ENCODE data around the gene PPP1R14B.

PPP1R14B gene

DNA sequence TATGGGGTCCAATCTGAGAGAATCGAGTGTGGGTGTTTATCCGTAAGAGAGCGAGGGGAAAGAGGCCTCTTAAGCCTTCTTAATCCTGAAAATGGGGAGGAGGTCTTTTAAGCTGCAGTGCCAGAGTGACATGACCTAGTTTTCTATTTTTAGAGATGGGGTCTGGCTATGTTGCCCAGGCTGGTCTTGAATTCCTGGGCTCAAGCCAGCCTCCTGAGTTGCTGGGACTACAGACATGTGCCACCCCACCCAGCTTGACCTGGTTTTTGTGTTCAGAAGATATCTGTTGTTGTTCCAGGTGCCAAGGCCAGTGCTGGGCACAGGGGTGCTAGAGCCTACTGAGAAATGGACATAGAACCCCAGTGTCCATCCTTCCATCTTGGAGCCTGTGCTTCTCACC lies 36.3 kb upstream of the PPP1R14B start:
- TF ChIP-seq, protein P1, sequence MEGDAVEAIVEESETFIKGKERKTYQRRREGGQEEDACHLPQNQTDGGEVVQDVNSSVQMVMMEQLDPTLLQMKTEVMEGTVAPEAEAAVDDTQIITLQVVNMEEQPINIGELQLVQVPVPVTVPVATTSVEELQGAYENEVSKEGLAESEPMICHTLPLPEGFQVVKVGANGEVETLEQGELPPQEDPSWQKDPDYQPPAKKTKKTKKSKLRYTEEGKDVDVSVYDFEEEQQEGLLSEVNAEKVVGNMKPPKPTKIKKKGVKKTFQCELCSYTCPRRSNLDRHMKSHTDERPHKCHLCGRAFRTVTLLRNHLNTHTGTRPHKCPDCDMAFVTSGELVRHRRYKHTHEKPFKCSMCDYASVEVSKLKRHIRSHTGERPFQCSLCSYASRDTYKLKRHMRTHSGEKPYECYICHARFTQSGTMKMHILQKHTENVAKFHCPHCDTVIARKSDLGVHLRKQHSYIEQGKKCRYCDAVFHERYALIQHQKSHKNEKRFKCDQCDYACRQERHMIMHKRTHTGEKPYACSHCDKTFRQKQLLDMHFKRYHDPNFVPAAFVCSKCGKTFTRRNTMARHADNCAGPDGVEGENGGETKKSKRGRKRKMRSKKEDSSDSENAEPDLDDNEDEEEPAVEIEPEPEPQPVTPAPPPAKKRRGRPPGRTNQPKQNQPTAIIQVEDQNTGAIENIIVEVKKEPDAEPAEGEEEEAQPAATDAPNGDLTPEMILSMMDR (IDR thresholded peaks at IDR 0.05; ENCODE audit: control extremely low read depth, extremely low read depth, low read depth, missing control alignments) = no peak
- no peak for DNase-seq (ENCODE audit: extremely low spot score)
- ChIA-PET CTCF (interaction anchor here (0.7 to 14.3 kb wide), 3 partner anchors 11 to 33 kb away, joined by 3 to 186 read pairs (median 21); partner anchors contain the start of genes CATSPERZ and ESRRA), POLR2A (interaction anchor here (2.7 kb wide), 1 partner anchor 11 kb away, joined by 11 read pairs; no protein-coding TSS in a partner anchor)

- DNase-seq (ENCODE audit: extremely low spot score) = no peak
- CTCF ChIA-PET = interaction anchor here (5.2 to 14.3 kb wide), 2 partner anchors 10 to 21 kb away, joined by 21 to 186 read pairs; partner anchors contain the start of genes CATSPERZ and ESRRA
- TF ChIP-seq, protein P1 (IDR thresholded peaks at IDR 0.05; ENCODE audit: control extremely low read depth, extremely low read depth, low read depth, missing control alignments) = no peak
- POLR2A ChIA-PET = no interaction called here
These were observed 35.4 kb upstream of the PPP1R14B start for GRCh38 chr11:64281957-64282770.

GRCh38 chr11:64278576-64279190 lies 31.9 kb upstream of the PPP1R14B start:
- no peak for DNase-seq (ENCODE audit: extremely low spot score)
- TF ChIP-seq, protein P1 (IDR thresholded peaks at IDR 0.05; ENCODE audit: control extremely low read depth, extremely low read depth, low read depth, missing control alignments) = no peak
- CTCF ChIA-PET = interaction anchor here (2.0 to 15.3 kb wide), 2 partner anchors 24 to 29 kb away, joined by 7 to 164 read pairs; partner anchors contain the start of genes CATSPERZ and ESRRA
- POLR2A ChIA-PET = no interaction called here

DNA sequence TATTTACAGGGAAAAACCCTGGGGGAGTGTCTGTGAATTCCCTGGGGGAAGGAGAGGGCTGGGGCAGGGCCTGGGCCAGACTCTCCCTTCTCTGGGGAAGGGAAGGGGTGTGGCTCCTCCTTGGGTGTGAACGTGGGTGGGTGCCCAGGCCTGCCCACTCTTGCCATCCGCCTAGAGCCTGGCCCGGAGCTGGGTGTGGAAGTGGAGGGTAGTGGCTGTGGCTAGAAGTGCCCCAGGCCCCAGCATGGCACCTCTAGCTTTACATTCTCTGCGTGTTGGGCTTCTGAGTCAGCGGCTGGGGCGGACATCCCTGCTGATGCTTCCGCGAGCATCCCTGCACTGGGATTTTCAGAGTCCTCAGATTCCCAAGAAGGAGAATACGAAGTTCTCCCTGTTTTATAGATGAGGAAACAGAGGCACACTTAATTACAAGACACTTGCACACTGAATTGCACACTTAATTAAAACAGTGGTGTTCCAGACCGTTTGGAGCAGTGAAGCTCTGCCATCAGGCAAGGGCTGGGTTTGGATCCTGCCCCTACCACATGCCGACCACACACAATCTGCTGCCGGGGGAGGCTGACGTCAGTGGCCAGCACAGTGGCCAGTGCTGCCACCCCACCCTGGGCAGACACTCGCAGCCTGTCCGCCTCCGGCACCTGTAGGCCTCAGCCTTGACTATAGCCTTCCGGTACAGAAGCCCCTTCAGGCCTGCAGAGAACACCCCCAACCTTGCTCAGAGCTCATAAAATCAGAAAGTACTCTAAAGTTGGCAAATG lies 30.1 kb upstream of the PPP1R14B start:
- ChIA-PET CTCF (interaction anchor here (15.3 kb wide), 1 partner anchor 26 kb away, joined by 164 read pairs; the partner anchor contains the start of genes CATSPERZ and ESRRA), POLR2A (no interaction called here)
- no peak for DNase-seq (ENCODE audit: extremely low spot score)
- TF ChIP-seq, protein P1 (IDR thresholded peaks at IDR 0.05; ENCODE audit: control extremely low read depth, extremely low read depth, low read depth, missing control alignments) = no peak

DNA sequence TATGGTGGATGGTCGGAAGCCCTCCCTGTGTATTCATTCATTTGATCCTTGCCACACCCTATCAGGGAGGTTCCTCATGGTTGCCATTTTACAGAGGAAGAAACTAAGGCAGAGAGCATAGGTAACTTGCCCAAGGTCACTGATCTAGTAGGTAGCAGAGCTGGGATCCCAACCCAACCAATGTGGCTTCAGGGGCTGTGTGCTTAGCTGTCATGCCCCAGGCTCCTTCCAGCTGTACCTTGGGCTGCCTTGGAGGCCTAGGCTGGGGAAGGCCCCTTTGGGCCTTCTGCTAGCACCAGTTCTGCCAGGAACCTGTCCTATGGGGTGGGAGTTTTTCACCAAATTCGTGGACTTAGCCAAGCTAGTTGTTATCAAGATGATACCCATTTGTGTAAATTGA lies 29.1 kb upstream of the PPP1R14B start:
- ChIA-PET POLR2A (no interaction called here), CTCF (interaction anchor here (0.9 to 15.3 kb wide), 3 partner anchors 25 to 57 kb away, joined by 3 to 164 read pairs (median 3); partner anchors contain the start of genes CATSPERZ, ESRRA and PLCB3)
- DNase-seq (ENCODE audit: extremely low spot score) = no peak
- TF ChIP-seq, protein P1 (IDR thresholded peaks at IDR 0.05; ENCODE audit: control extremely low read depth, extremely low read depth, low read depth, missing control alignments) = no peak
